Neural cell (in vitro differentiated cells): ENCODE results near the gene ELMO1.

Source experiments
- EZH2 ChIP-seq: fragments of 200-600, 300-800 bp; shearing (Covaris generic), sonication (generic); IDR thresholded peaks from 2 replicates; pipeline ENCODE4 v1.6.1; 2014; ENCODE audit warnings: antibody characterized with exemption, low read length, borderline replicate concordance, mild to moderate bottlenecking; ENCODE audit not compliant: insufficient read depth, poor library complexity, severe bottlenecking
- POLR2AphosphoS5 ChIP-seq: IDR thresholded peaks from 2 replicates; pipeline ENCODE4 v1.6.1; 2012

DNA sequence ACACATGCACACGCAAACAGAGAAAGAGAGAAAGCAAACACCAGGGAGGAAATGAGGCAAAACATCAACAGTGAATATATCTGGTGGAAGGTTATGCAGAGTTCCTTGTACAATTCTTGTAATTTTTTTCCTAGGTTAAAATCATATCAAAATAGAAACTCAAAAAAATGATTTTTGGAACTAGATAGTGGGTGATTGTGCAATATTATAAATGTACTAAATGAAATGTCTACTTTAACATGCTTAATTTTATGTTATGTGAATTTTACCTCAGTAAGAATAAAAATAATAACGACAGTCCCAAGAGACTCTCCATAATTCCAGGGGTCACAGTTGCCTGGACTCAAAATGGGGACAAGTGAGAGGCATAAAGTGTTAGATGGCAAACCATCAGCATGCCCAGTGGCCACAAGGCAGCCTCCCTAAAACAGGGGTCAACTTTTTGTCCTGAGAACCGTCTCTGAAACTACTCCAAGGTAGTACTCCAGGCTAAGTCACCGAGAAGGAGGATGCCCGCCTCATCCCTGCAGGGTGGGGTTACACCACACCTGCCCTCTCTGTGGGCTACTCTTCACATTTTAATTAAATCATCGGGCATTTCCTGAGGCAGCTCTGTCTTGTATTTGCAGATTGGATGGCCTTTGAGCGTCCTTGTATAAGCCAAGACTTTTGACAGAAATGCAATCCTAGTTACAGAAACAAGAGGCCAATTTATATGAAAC lies 267.7 kb downstream of the ELMO1 start:
- TF ChIP-seq POLR2AphosphoS5 (no peak), EZH2 (no peak)
